Thoracic aorta (tissue), 2 donors: ENCODE measurements around the gene C13orf46. TPM values are rescaled to one million over a fixed set of nuclear protein-coding genes. Genes with fewer than 3 reads are reported as not detected.

ENCODE experiments used
- ATAC-seq: fragments of 150-250 bp; one replicate; pipeline ENCODE4 v1.8.0; 2017; ENCODE audit warnings: low read depth; ENCODE audit not compliant: insufficient number of reproducible peaks, low FRiP score
- DNase-seq: peaks from one replicate; pipeline ENCODE4 v3.0.0-alpha.2; 2020; ENCODE audit warnings: low spot score
- H3K27ac ChIP-seq, 2 donors: fragments of 200-600 bp; sonication (generic); 1 replicate in 1 of 2; 2 replicates in 1 of 2; pipeline ENCODE4 v1.5.1; 2016; ENCODE audit warnings: mild to moderate bottlenecking in 2 of 2, moderate library complexity in 2 of 2
- H3K27me3 ChIP-seq: fragments of 200-600 bp; sonication (generic); replicated peaks from 2 replicates; pipeline ENCODE4 v1.6.0; 2016; ENCODE audit warnings: mild to moderate bottlenecking; ENCODE audit not compliant: insufficient read depth
- H3K36me3 ChIP-seq: fragments of 200-600 bp; sonication (generic); one replicate; pipeline ENCODE4 v1.5.1; 2016
- H3K4me1 ChIP-seq, 2 donors: fragments of 200-600 bp; sonication (generic); 1 replicate in 1 of 2; 2 replicates in 1 of 2; pipeline versions ENCODE4 v1.5.1 to v1.6.0; 2016; ENCODE audit warnings: low read depth in 2 of 2, mild to moderate bottlenecking in 1 of 2; ENCODE audit not compliant: control insufficient read depth in 1 of 2
- H3K4me3 ChIP-seq: fragments of 200-600 bp; sonication (generic); 2 replicates; pipeline ENCODE4 v1.5.1; 2016; ENCODE audit warnings: mild to moderate bottlenecking
- H3K9me3 ChIP-seq: fragments of 200-600 bp; sonication (generic); 2 replicates; pipeline ENCODE4 v1.5.1; 2016
- total RNA-seq, 2 donors: library from RNA; depleted of rRNA; stranded (reverse); fragments of >200 nt; gene quantifications; one replicate each; pipeline versions ENCODE4 v1.1.0 to v1.2.3, GENCODE V29; 2016
- TF ChIP-seq, protein P1 (sequence below): fragments of 200-600 bp; sonication (generic); IDR thresholded peaks from one replicate; pipeline ENCODE4 v1.5.1; 2019; ENCODE audit warnings: antibody characterized with exemption

C13orf46 gene
- total RNA-seq, 2 donors from 2014 or later, result 1.1 TPM

DNA sequence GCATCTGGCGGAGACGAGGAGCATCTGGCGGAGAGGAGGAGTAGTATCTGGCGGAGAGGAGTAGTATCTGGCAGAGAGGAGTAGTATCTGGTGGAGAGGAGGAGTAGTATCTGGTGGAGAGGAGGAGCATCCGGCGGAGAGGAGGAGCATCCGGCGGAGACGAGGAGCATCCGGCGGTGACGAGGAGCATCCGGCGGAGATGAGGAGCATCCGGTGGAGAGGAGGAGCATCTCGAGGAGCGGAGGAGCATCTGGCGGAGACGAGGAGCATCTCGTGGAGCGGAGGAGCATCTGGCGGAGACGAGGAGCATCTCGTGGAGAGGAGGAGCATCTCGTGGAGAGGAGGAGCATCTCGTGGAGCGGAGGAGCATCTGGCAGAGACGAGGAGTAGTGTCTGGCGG is 18.6 kb downstream of the C13orf46 start:
- Histone ChIP-seq H3K27ac (no peak overlapping the region), H3K36me3 (no peaks in the 10 kb centered on the region), H3K4me3 (no peak overlapping the region), H3K9me3 (no peaks in the 10 kb centered on the region), H3K4me1 (peaks cover 0 to 11% of the 10 kb centered on the region in 2 donors), H3K27me3 (no peaks in the 10 kb centered on the region)
- DNase-seq (no peak), ATAC-seq (no peak)
- TF ChIP-seq, protein P1, sequence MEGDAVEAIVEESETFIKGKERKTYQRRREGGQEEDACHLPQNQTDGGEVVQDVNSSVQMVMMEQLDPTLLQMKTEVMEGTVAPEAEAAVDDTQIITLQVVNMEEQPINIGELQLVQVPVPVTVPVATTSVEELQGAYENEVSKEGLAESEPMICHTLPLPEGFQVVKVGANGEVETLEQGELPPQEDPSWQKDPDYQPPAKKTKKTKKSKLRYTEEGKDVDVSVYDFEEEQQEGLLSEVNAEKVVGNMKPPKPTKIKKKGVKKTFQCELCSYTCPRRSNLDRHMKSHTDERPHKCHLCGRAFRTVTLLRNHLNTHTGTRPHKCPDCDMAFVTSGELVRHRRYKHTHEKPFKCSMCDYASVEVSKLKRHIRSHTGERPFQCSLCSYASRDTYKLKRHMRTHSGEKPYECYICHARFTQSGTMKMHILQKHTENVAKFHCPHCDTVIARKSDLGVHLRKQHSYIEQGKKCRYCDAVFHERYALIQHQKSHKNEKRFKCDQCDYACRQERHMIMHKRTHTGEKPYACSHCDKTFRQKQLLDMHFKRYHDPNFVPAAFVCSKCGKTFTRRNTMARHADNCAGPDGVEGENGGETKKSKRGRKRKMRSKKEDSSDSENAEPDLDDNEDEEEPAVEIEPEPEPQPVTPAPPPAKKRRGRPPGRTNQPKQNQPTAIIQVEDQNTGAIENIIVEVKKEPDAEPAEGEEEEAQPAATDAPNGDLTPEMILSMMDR, result no peak

DNA sequence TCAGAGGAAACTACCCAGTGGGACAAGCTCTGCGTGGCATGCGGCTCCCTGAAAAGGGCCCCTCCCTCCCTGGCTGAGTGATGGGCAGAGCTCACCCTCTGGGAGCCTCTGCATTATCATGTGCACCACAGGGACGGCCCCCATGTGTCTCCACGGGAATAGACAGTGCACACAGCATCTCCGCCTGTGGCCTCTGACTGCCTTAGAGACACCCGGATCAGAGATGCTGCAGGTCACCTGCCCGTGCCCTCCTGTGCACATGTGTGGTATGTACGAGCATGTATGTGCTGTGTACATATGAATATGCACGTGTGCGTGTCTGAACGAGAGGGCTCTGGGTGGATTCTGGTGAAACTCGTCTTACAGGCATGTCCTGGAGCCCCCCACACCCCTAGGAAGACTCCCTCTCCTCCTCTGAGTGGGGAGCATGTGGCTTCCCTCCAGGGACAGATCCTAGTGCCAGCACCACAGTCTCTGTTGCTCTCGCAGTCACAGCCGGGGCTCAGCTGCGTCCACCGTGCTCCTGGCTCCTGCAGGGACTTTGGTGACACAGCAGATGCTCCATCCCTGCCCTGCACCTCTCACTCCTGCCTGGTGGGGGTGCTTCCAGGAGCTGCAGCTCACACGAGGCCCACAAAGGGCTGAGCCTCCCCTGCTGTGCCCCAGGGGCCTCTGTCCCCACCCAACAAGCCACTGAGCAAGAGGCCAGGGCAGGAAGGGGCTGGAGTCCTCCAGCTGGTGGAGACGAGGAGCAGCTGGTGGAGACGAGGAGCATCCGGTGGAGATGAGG is 19.6 kb downstream of the C13orf46 start:
- TF ChIP-seq, protein P1, result no peak
- H3K27ac ChIP-seq, result no peak overlapping the region
- no peak for ATAC-seq
- H3K4me3 ChIP-seq, result no peak overlapping the region
- no peak for DNase-seq
- no peaks in the 10 kb centered on the region for H3K9me3 ChIP-seq
- no peaks in the 10 kb centered on the region for H3K36me3 ChIP-seq
- H3K27me3 ChIP-seq, result no peaks in the 10 kb centered on the region
- peaks cover 0 to 11% of the 10 kb centered on the region in 2 donors for H3K4me1 ChIP-seq

DNA sequence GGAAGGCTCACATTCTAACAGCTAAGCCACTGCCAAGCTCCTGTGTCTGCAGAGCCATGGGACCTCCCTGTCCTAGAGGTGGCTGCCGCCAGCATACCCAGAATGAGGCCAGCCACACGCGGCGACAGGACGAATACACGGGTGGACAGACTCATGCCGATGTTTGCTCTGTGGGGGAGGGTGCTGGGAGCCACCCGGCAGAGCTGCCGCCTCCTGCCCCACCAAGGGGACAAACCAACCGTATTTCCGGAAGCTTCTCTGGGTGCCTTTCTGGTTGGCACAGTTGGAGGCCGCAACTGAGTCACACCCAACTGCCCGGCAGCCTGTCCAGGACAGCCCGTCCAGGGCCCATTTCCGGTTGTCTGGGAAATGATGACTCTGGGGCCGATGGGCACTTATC is 20.3 kb downstream of the C13orf46 start:
- H3K36me3 ChIP-seq, result no peaks in the 10 kb centered on the region
- H3K4me3 ChIP-seq, result no peak overlapping the region
- no peaks in the 10 kb centered on the region for H3K9me3 ChIP-seq
- TF ChIP-seq, protein P1, result no peak
- peaks cover 0 to 11% of the 10 kb centered on the region in 2 donors for H3K4me1 ChIP-seq
- DNase-seq (no peak), ATAC-seq (no peak)
- no peaks in the 10 kb centered on the region for H3K27me3 ChIP-seq
- no peak overlapping the region for H3K27ac ChIP-seq

DNA sequence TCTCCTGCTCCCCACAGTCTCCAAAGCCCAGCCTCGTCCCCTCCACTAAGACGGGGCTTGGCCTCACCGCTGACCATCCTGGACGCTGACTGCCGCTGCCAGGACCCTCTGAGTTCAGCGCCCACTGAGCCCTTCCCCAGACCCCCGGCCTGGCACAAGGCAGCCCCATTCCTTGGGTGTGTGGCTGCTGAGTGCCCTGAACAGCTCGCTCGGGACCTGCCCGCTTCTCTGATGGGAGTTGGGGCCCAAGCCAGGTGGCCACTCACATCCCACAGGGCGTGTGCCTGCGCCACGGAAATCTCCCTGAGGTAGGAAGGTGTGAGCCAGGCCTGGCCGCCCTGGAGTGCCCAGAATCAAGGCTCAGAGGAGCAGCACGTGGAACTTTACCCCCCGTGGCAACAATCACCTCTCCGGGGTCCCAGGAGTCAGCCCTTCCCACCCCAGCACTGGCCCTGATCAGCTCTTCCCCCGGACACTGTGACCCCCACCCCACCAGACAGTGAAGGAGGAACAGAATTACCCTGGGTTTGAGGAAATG is 20.8 kb downstream of the C13orf46 start:
- DNase-seq (no peak), ATAC-seq (no peak)
- Histone ChIP-seq H3K9me3 (no peaks in the 10 kb centered on the region), H3K27ac (no peak overlapping the region), H3K36me3 (no peaks in the 10 kb centered on the region), H3K4me1 (peaks cover 0 to 11% of the 10 kb centered on the region in 2 donors), H3K4me3 (no peak overlapping the region), H3K27me3 (no peaks in the 10 kb centered on the region)
- TF ChIP-seq, protein P1, result no peak

DNA sequence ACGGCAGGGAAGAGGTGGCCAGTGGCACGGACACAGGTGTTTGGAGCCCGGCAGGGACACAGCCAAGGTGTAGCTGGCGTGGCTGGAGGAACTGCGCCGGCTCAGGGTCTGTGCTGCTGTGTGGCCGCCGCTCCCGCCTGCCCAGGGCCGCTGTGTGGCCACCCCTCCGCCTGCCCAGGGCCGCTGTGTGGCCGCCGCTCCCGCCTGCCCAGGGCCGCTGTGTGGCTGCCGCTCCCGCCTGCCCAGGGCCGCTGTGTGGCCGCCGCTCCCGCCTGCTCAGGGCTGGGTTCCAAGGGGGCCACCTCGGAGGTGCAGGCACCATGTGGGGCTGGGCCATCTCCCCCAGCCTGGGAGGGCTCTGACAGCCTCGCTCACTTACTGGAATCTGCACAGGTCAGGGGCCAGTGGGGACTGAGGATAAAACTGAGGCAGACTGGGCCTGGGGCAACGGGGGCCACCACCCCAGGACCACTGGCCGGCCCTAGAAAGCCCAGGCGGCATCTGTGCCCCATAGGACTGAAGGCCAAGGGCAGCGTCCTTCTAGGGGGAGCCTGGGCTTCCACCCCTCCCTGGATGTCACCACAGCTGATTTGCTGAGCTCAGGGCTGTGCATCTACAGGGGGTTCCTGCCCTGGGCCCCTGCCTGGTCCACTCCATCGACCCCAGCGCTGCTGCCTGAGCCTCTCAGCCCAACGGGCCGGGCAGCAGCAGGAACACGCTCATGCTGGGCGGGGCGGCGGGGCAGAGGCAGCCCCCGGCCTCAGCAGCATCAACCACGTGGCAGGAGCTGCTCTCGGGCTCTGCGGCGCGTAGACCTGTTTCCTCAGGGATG is 21.5 kb downstream of the C13orf46 start:
- H3K36me3 ChIP-seq, result no peaks in the 10 kb centered on the region
- no peak overlapping the region for H3K27ac ChIP-seq
- DNase-seq (no peak), ATAC-seq (no peak)
- TF ChIP-seq, protein P1, result no peak
- no peaks in the 10 kb centered on the region for H3K27me3 ChIP-seq
- H3K4me3 ChIP-seq, result no peak overlapping the region
- H3K4me1 ChIP-seq, result peaks cover 0 to 11% of the 10 kb centered on the region in 2 donors
- H3K9me3 ChIP-seq, result no peaks in the 10 kb centered on the region
